IMR-90 (cell line): ENCODE data around the gene UNC13B. TPM values are rescaled to one million over a fixed set of nuclear protein-coding genes. Genes with fewer than 3 reads are reported as not detected.

Source experiments
- ATAC-seq: fragments of 200-7000 bp; cut with Tn5 transposase; 2 replicates; pipeline ENCODE4 v1.9.1; 2020; ENCODE audit warnings: low read depth, mild to moderate bottlenecking, moderate library complexity
- BruUV-seq: library from RNA; stranded (reverse); fragments of 400-500 nt; replicated peaks from 2 replicates; lab custom pipeline; 2021; lab: Mats Ljungman, UMichigan
- CTCF ChIA-PET: fragments of 300-600 bp; formaldehyde crosslinking; extraction: SDS; loops from one replicate; lab custom pipeline; 2021; ENCODE audit warnings: antibody characterized with exemption; lab: Yijun Ruan, JAX
- POLR2A ChIA-PET: fragments of 300-600 bp; sonication (Branson Sonifier 250); formaldehyde crosslinking; loops from one replicate; lab custom pipeline; 2022; ENCODE audit warnings: antibody characterized with exemption; ENCODE audit not compliant: unreplicated experiment; lab: Charles Lee
- DNase-seq: peaks from one replicate; pipeline ENCODE4 v3.0.0; 2013
- H2AFZ ChIP-seq: replicated peaks from 2 replicates; pipeline ENCODE3; 2013; ENCODE audit warnings: low read length, mild to moderate bottlenecking; ENCODE audit not compliant: poor library complexity
- H2AK5ac ChIP-seq: 2 replicates; pipeline ENCODE4 v1.6.1; 2013; ENCODE audit warnings: low read depth, low read length, inconsistent platforms
- H2AK9ac ChIP-seq: replicated peaks from 2 replicates; pipeline ENCODE3; 2013; ENCODE audit warnings: mild to moderate bottlenecking, low read depth, low read length, moderate library complexity; ENCODE audit not compliant: poor library complexity
- H2BK120ac ChIP-seq: 2 replicates; pipeline ENCODE4 v1.6.1; 2013; ENCODE audit warnings: low read depth, low read length, inconsistent platforms
- H2BK15ac ChIP-seq: 3 replicates; pipeline ENCODE4 v1.6.1; 2013; ENCODE audit warnings: low read depth, low read length, inconsistent platforms
- H2BK20ac ChIP-seq: 2 replicates; pipeline ENCODE4 v1.6.1; 2013; ENCODE audit warnings: low read depth, mild to moderate bottlenecking, inconsistent platforms, low read length, moderate library complexity
- H2BK5ac ChIP-seq: 2 replicates; pipeline ENCODE4 v1.6.1; 2013; ENCODE audit warnings: mild to moderate bottlenecking, low read depth, low read length, inconsistent platforms; ENCODE audit not compliant: poor library complexity, severe bottlenecking
- H3K14ac ChIP-seq: replicated peaks from 2 replicates; pipeline ENCODE4 v1.6.1; 2013; ENCODE audit warnings: low read depth, low read length, inconsistent platforms
- H3K18ac ChIP-seq: 2 replicates; pipeline ENCODE4 v1.6.1; 2013; ENCODE audit warnings: low read depth, low read length, control low read depth
- H3K23ac ChIP-seq: 2 replicates; pipeline ENCODE4 v1.6.1; 2013; ENCODE audit warnings: low read depth, low read length, inconsistent platforms
- H3K27ac ChIP-seq: 2 replicates; pipeline ENCODE4 v1.5.1; 2013; ENCODE audit warnings: mild to moderate bottlenecking, control low read depth, low read length; ENCODE audit not compliant: insufficient read depth
- H3K27me3 ChIP-seq: 2 replicates; pipeline ENCODE4 v1.6.1; 2013; ENCODE audit warnings: low read length; ENCODE audit not compliant: control insufficient read depth, insufficient read depth
- H3K36me3 ChIP-seq: 2 replicates; pipeline ENCODE4 v1.6.1; 2013; ENCODE audit warnings: low read length, mixed read lengths; ENCODE audit not compliant: control insufficient read depth, insufficient read depth
- H3K4ac ChIP-seq: 2 replicates; pipeline ENCODE4 v1.6.1; 2013; ENCODE audit warnings: low read depth, low read length, inconsistent platforms
- H3K4me1 ChIP-seq: 2 replicates; pipeline ENCODE4 v1.6.1; 2013; ENCODE audit warnings: low read length, mixed read lengths; ENCODE audit not compliant: control insufficient read depth, insufficient read depth
- H3K4me2 ChIP-seq: 2 replicates; pipeline ENCODE4 v1.6.1; 2013; ENCODE audit warnings: low read depth, mild to moderate bottlenecking, control low read depth, low read length, moderate library complexity
- H3K4me3 ChIP-seq: 2 replicates; pipeline ENCODE4 v1.5.1; 2013; ENCODE audit warnings: low read depth, mild to moderate bottlenecking, control low read depth, low read length, moderate library complexity; ENCODE audit not compliant: insufficient read depth
- H3K56ac ChIP-seq: 2 replicates; pipeline ENCODE4 v1.6.1; 2013; ENCODE audit warnings: low read length, inconsistent platforms; ENCODE audit not compliant: insufficient read depth; ENCODE audit errors: extremely low read depth
- H3K79me1 ChIP-seq, 2 experiments: 2 replicates each; pipeline ENCODE4 v1.6.1; 2013; ENCODE audit warnings: low read length in 2 of 2, inconsistent platforms in 1 of 2, low read depth in 1 of 2
- H3K9ac ChIP-seq: 2 replicates; pipeline ENCODE4 v1.6.1; 2013; ENCODE audit warnings: low read depth, low read length, control low read depth
- H3K9me1 ChIP-seq: 2 replicates; pipeline ENCODE4 v1.6.1; 2013; ENCODE audit warnings: low read length, inconsistent platforms; ENCODE audit not compliant: insufficient read depth
- H3K9me3 ChIP-seq: 2 replicates; pipeline ENCODE4 v1.6.1; 2013; ENCODE audit warnings: low read length; ENCODE audit not compliant: control insufficient read depth, insufficient read depth
- H4K20me1 ChIP-seq: 2 replicates; pipeline ENCODE4 v1.6.1; 2013; ENCODE audit warnings: low read length, inconsistent platforms; ENCODE audit not compliant: insufficient read depth
- H4K5ac ChIP-seq: 2 replicates; pipeline ENCODE4 v1.6.1; 2013; ENCODE audit warnings: mild to moderate bottlenecking, low read depth, low read length, control low read depth
- H4K8ac ChIP-seq, 2 experiments: 2 replicates each; pipeline ENCODE4 v1.6.1; 2013; ENCODE audit warnings: low read depth in 2 of 2, low read length in 2 of 2, control low read depth in 1 of 2, inconsistent platforms in 1 of 2
- H4K91ac ChIP-seq: 2 replicates; pipeline ENCODE4 v1.6.1; 2013; ENCODE audit warnings: low read depth, low read length, inconsistent platforms; ENCODE audit not compliant: insufficient read depth
- BHLHE40 ChIP-seq: fragments of 150-350 bp; IDR thresholded peaks from 2 replicates; pipeline ENCODE4 v1.6.1; 2016; ENCODE audit warnings: mild to moderate bottlenecking, low read depth, low read length
- CEBPB ChIP-seq: IDR thresholded peaks from 2 replicates; pipeline ENCODE4 v1.6.1; 2012; ENCODE audit warnings: low read depth, low read length, improper control_type of control experiment
- CHD1 ChIP-seq: IDR thresholded peaks from 2 replicates; pipeline ENCODE4 v1.6.1; 2012; ENCODE audit warnings: low read depth, low read length, improper control_type of control experiment
- CTCF ChIP-seq: conservative IDR thresholded peaks from 2 replicates; pipeline ENCODE4 v1.5.1; 2012; ENCODE audit warnings: mild to moderate bottlenecking, low read depth, low read length, improper control_type of control experiment
- ELK1 ChIP-seq: fragments of 150-350 bp; IDR thresholded peaks from 2 replicates; pipeline ENCODE4 v1.6.1; 2016; ENCODE audit warnings: low read depth, mild to moderate bottlenecking, low read length, moderate library complexity, borderline replicate concordance
- FOS ChIP-seq: fragments of 150-350 bp; IDR thresholded peaks from 2 replicates; pipeline ENCODE4 v1.6.1; 2016; ENCODE audit warnings: low read depth, low read length
- MAFK ChIP-seq: IDR thresholded peaks from 2 replicates; pipeline ENCODE4 v1.6.1; 2012; ENCODE audit warnings: low read depth, low read length, improper control_type of control experiment
- MAZ ChIP-seq: IDR thresholded peaks from 2 replicates; pipeline ENCODE4 v1.6.1; 2012; ENCODE audit warnings: low read depth, mild to moderate bottlenecking, low read length, improper control_type of control experiment, moderate library complexity, borderline replicate concordance
- MXI1 ChIP-seq: IDR thresholded peaks from 2 replicates; pipeline ENCODE4 v1.6.1; 2012; ENCODE audit warnings: low read depth, mild to moderate bottlenecking, low read length, moderate library complexity, borderline replicate concordance
- NFE2L2 ChIP-seq: fragments of 150-350 bp; IDR thresholded peaks from 2 replicates; pipeline ENCODE4 v1.6.1; 2016; ENCODE audit warnings: low read depth, mild to moderate bottlenecking, low read length
- POLR2A ChIP-seq: IDR thresholded peaks from 2 replicates; pipeline ENCODE4 v1.6.1; 2012; ENCODE audit warnings: mild to moderate bottlenecking, low read depth, low read length
- RAD21 ChIP-seq: IDR thresholded peaks from 2 replicates; pipeline ENCODE4 v1.6.1; 2012; ENCODE audit warnings: low read length, improper control_type of control experiment
- RCOR1 ChIP-seq: IDR thresholded peaks from 2 replicates; pipeline ENCODE4 v1.6.1; 2012; ENCODE audit warnings: mild to moderate bottlenecking, low read length, improper control_type of control experiment; ENCODE audit not compliant: insufficient replicate concordance
- RFX5 ChIP-seq: IDR thresholded peaks from 2 replicates; pipeline ENCODE4 v1.8.0; 2012; ENCODE audit warnings: low read depth, mild to moderate bottlenecking, low read length, moderate library complexity
- SMC3 ChIP-seq: fragments of 150-350 bp; IDR thresholded peaks from 2 replicates; pipeline ENCODE4 v1.6.1; 2016; ENCODE audit warnings: low read depth, mild to moderate bottlenecking, antibody characterized with exemption, low read length, moderate library complexity
- USF2 ChIP-seq: fragments of 150-350 bp; IDR thresholded peaks from 2 replicates; pipeline ENCODE4 v1.6.1; 2017; ENCODE audit warnings: mild to moderate bottlenecking, antibody characterized with exemption, low read length, low read depth
- WGBS, 2 experiments: methylation state at CpG; one replicate each; pipeline versions ENCODE4 v1.1.5 to v1.1.7; 2013; ENCODE audit warnings: missing lambda C conversion rate in 2 of 2; ENCODE audit not compliant: insufficient read length in 1 of 2; ENCODE audit errors: extremely low coverage in 2 of 2; 5-methylcytosine and 5-hydroxymethylcytosine counted together
- dilution Hi-C: fragments of 300-500 bp; cut with HindIII; formaldehyde crosslinking; loops from one replicate; pipeline ENCODE4 v1.14.3; 2018; ENCODE audit warnings: low sequenced_read_pairs; ENCODE audit not compliant: unreplicated experiment
- in situ Hi-C: fragments of 300-500 bp; cut with MboI; formaldehyde crosslinking; loops from 3 replicates; pipeline ENCODE4 v1.14.3; 2019; ENCODE audit warnings: low sequenced_read_pairs, inconsistent platforms, mixed read lengths
- intact Hi-C: fragments of 100-400 bp; cut with micrococcal nuclease; formaldehyde crosslinking; loops from 2 replicates; pipeline ENCODE4 v1.10.0; 2022
- polyA plus RNA-seq, 3 experiments: library from polyadenylated mRNA; depleted of rRNA; stranded (reverse); fragments of >200 nt; gene quantifications; 2 replicates each; pipeline ENCODE4 v1.2.3, GENCODE V29; 2012; ENCODE audit warnings: low replicate concordance in 1 of 3
- total RNA-seq: library from RNA; depleted of rRNA; stranded (reverse); fragments of >200 nt; gene quantifications from 2 replicates; pipeline ENCODE4 v1.2.3, GENCODE V29; 2012

UNC13B gene
- total and polyA plus RNA-seq, 2 of the 4 experiments (the other 2 are of a cell fraction): 7.5 to 14.3 TPM

DNA sequence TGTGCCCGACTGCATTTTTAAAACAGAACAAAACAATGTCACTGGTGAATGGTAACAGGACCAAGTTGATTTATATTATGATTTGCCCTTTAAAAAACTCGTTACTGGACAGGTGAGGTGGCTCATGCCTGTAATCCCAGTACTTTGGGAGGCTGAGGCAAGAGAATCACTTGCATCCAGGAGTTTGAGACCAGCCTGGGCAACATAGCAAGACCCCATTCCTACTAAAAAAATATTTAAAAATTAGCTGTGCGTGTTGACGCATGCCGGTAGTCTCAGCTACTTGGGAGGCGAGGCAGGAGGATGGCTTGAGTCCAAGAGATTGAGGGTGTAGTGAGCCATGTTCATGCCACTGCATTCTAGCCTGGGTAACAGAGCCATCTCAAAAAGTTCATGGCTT lies 7.2 kb downstream of the UNC13B start:
- Histone ChIP-seq H2AK5ac (no peak overlapping the region), H3K27ac (no peak overlapping the region), H3K4me2 (no peak overlapping the region), H2AFZ (no peak overlapping the region), H3K9me1 (no peaks in the 10 kb centered on the region), H3K36me3 (no peaks in the 10 kb centered on the region), H3K79me1 (peaks cover 0 to 8% of the 10 kb centered on the region in 2 experiments; a peak in 1 of 4 replicates), H3K23ac (no peak overlapping the region), H3K18ac (no peak overlapping the region), H3K4me3 (no peak overlapping the region), H3K4ac (no peak overlapping the region), H3K14ac (no peak overlapping the region), H4K8ac (no peak overlapping the region), H3K9me3 (no peaks in the 10 kb centered on the region), H2BK20ac (no peak overlapping the region), H2BK120ac (no peak overlapping the region), H3K56ac (no peak overlapping the region), H2AK9ac (no peak overlapping the region), H2BK15ac (no peak overlapping the region), H4K5ac (no peak overlapping the region), H4K20me1 (no peaks in the 10 kb centered on the region), H3K9ac (no peak overlapping the region), H2BK5ac (no peak overlapping the region), H4K91ac (no peak overlapping the region), H3K27me3 (no peaks in the 10 kb centered on the region), H3K4me1 (no peaks in the 10 kb centered on the region)
- no peak for DNase-seq
- dilution Hi-C loops: no loop called here
- POLR2A ChIA-PET: no interaction called here
- CTCF ChIA-PET: no interaction called here
- TF ChIP-seq CEBPB: no peak
- TF ChIP-seq RCOR1: no peak
- TF ChIP-seq FOS: no peak
- no peak for TF ChIP-seq POLR2A
- TF ChIP-seq MAFK: no peak
- TF ChIP-seq SMC3: no peak
- no peak for TF ChIP-seq USF2
- no peak for TF ChIP-seq RAD21
- TF ChIP-seq NFE2L2: no peak
- no peak for TF ChIP-seq CTCF
- no peak for TF ChIP-seq CHD1
- no peak for TF ChIP-seq BHLHE40
- TF ChIP-seq MAZ: no peak
- no peak for TF ChIP-seq ELK1
- TF ChIP-seq MXI1: no peak
- TF ChIP-seq RFX5: no peak
- no TSS peak for BruUV-seq
- ATAC-seq: no peak
- WGBS, 2 experiments: 40% methylated on average over 1 of the region's 6 CpGs; no CpG with 5 or more reads in 1 of the 2 experiments
- intact Hi-C loops: no loop called here
- in situ Hi-C loops: no loop called here
